ENCODE results near the gene TCL1B.

DNA sequence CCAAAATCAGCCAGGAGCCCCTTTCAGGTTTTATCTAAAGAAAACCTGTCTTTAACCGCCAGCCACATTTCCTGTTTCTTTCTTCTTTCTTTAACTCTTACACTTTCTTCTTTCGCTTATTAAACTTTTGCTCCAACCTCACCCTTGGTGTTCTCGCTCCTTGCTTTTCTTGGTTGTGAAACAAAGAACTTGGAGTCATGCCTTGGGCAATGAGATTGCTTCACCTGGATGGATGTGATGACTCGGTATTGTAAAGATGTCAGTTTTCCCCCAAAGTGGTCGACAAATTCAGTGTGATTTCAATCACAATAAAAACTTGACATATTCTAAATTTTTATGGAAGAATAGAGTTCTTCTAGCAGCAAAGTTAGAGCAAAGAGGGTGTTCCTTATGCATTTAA is 43.9 kb downstream of the TCL1B start:
- no peak for TF ChIP-seq EP300 (IDR thresholded peaks at IDR 0.05)
- TF ChIP-seq, protein P1, sequence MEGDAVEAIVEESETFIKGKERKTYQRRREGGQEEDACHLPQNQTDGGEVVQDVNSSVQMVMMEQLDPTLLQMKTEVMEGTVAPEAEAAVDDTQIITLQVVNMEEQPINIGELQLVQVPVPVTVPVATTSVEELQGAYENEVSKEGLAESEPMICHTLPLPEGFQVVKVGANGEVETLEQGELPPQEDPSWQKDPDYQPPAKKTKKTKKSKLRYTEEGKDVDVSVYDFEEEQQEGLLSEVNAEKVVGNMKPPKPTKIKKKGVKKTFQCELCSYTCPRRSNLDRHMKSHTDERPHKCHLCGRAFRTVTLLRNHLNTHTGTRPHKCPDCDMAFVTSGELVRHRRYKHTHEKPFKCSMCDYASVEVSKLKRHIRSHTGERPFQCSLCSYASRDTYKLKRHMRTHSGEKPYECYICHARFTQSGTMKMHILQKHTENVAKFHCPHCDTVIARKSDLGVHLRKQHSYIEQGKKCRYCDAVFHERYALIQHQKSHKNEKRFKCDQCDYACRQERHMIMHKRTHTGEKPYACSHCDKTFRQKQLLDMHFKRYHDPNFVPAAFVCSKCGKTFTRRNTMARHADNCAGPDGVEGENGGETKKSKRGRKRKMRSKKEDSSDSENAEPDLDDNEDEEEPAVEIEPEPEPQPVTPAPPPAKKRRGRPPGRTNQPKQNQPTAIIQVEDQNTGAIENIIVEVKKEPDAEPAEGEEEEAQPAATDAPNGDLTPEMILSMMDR (IDR thresholded peaks at IDR 0.05) = no peak
